MM.1S (cell line): ENCODE data around the gene WDR49.

Source experiments
- EZH2 ChIP-seq: fragments of 300-600 bp; sonication (generic); optimal IDR thresholded peaks from 2 replicates; pipeline ENCODE3; 2017; ENCODE audit warnings: low read depth, mild to moderate bottlenecking, antibody characterized with exemption, low read length, mixed read lengths
- EZH2phosphoT487 ChIP-seq: fragments of 300-600 bp; sonication (generic); IDR thresholded peaks from 2 replicates; pipeline ENCODE4 v1.6.1; 2018; ENCODE audit warnings: antibody characterized with exemption, low read length
- TF ChIP-seq, protein P1 (sequence below): fragments of 300-600 bp; sonication (generic); IDR thresholded peaks from 2 replicates; pipeline ENCODE4 v1.5.1; 2016; ENCODE audit warnings: antibody characterized with exemption, low read length, mixed read lengths

DNA sequence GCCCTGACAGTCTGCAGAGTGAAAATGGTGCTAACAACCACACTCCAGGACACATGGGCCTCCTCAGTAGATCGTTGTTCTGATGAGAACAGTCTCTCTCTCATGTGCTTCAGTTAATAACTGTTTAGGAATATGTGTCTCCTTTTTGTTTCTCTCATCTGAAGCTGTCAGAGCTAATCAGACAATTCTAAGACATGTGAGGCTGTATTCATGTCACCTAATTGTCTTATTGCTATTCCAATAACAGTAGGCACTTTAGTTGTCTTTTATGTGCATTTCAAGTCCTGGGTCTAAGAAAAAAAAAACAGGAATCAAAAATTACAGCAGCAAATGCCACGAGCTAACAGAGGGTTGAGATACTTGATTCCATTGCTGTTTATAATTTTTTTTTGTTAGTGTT lies 89.1 kb downstream of the WDR49 start:
- TF ChIP-seq, protein P1, sequence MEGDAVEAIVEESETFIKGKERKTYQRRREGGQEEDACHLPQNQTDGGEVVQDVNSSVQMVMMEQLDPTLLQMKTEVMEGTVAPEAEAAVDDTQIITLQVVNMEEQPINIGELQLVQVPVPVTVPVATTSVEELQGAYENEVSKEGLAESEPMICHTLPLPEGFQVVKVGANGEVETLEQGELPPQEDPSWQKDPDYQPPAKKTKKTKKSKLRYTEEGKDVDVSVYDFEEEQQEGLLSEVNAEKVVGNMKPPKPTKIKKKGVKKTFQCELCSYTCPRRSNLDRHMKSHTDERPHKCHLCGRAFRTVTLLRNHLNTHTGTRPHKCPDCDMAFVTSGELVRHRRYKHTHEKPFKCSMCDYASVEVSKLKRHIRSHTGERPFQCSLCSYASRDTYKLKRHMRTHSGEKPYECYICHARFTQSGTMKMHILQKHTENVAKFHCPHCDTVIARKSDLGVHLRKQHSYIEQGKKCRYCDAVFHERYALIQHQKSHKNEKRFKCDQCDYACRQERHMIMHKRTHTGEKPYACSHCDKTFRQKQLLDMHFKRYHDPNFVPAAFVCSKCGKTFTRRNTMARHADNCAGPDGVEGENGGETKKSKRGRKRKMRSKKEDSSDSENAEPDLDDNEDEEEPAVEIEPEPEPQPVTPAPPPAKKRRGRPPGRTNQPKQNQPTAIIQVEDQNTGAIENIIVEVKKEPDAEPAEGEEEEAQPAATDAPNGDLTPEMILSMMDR = no peak
- TF ChIP-seq EZH2phosphoT487 (no peak), EZH2 (no peak)
